ENCODE data around the gene LAMA3.

LAMA3 gene

DNA sequence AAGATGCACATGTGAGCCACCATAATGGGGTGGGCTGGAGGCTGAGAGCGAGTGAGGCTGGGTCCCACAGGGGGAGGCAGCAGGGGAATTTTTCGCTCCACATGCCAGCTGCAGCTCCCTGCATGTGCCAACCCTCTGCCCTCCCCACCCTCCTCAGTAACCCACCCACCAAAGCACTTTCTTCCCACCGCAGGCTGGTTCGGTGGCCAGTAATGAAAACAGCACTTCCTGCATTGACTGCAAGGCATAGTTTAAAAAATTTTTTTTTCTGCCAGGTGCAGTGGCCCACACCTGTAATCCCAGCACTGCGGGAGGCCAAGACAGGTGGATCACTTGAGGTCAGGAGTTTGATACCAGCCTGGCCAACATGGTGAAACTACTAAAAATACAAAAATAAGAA is 177.8 kb downstream of the LAMA3 start:
- TF ChIP-seq, protein P1, sequence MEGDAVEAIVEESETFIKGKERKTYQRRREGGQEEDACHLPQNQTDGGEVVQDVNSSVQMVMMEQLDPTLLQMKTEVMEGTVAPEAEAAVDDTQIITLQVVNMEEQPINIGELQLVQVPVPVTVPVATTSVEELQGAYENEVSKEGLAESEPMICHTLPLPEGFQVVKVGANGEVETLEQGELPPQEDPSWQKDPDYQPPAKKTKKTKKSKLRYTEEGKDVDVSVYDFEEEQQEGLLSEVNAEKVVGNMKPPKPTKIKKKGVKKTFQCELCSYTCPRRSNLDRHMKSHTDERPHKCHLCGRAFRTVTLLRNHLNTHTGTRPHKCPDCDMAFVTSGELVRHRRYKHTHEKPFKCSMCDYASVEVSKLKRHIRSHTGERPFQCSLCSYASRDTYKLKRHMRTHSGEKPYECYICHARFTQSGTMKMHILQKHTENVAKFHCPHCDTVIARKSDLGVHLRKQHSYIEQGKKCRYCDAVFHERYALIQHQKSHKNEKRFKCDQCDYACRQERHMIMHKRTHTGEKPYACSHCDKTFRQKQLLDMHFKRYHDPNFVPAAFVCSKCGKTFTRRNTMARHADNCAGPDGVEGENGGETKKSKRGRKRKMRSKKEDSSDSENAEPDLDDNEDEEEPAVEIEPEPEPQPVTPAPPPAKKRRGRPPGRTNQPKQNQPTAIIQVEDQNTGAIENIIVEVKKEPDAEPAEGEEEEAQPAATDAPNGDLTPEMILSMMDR (IDR thresholded peaks at IDR 0.05; ENCODE audit: low read depth, low read length, missing control alignments): no peak
- no peak for DNase-seq (ENCODE audit: low read depth)
- in situ Hi-C loops (cut with HindIII; ENCODE audit: low sequenced_read_pairs): no loop called here
- no peak overlapping the region for H3K4me3 ChIP-seq (ENCODE audit: low read depth, low read length)

DNA sequence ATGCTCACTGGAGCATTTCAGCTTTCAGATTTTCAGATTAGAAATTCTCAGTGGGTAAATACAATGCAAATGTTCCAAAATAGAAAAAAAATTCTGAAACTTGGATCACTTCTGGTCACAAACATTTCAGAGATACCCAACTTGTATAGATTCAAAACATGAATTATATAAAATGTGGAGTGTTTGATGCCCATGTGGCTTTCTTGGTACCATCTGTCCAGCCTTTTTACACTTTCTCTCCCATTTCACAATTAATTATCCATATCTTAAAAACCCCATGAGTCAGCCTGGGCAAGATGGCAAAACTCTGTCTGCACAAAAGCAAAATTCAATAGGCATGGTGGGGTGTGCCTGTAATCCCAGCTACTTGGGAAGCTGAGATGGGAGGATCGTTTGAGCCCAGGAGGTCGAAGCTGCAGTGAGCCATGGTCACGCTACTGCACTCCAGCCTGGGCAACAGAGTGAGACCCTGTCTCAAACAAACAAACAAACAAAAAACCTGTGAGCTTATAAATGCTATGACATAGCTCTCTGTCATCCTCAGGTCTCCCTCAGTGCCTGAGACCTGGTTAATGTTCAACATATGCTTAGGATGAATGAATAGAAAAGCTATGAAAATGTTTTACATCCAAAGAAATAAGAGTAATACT is 179.0 kb downstream of the LAMA3 start:
- no peak overlapping the region for H3K4me3 ChIP-seq (ENCODE audit: low read depth, low read length)
- in situ Hi-C loops (cut with HindIII; ENCODE audit: low sequenced_read_pairs): no loop called here
- DNase-seq (ENCODE audit: low read depth): no peak
- TF ChIP-seq, protein P1 (IDR thresholded peaks at IDR 0.05; ENCODE audit: low read depth, low read length, missing control alignments): no peak

DNA sequence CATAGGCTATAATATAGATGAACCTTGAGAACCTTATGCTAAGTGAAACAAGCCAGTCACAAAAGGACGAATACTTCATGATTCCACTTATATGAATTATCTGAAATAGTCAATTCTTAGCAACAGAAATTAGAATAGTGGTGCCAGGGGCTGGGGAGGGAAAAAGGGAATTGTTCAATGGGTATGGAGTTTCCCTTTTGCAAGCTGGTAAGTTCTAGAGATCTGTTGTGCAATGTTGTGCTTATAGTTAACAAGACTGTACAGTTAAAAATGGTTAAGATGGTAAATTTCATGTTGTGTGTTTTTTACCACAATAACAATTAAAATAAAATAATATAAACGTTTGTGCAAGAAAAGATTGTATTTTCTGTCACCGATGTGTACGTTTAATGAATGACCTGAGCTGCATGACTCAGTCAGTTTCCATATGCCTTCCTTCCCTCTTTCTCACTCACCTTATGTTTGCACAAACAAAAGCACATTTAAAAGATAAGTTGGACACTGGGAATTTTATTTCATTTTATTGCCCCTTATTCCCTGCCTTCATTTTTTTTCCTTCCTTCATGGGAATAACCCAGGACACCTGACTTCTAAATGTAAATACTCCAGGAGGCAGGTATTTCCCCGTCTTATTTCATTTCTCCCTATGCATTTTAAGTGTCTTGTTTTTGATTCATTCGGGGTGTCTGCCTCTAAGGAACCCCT is 181.6 kb downstream of the LAMA3 start:
- TF ChIP-seq, protein P1 (IDR thresholded peaks at IDR 0.05; ENCODE audit: low read depth, low read length, missing control alignments): no peak
- H3K4me3 ChIP-seq (ENCODE audit: low read depth, low read length): no peak overlapping the region
- in situ Hi-C loops (cut with HindIII; ENCODE audit: low sequenced_read_pairs): no loop called here
- no peak for DNase-seq (ENCODE audit: low read depth)

DNA sequence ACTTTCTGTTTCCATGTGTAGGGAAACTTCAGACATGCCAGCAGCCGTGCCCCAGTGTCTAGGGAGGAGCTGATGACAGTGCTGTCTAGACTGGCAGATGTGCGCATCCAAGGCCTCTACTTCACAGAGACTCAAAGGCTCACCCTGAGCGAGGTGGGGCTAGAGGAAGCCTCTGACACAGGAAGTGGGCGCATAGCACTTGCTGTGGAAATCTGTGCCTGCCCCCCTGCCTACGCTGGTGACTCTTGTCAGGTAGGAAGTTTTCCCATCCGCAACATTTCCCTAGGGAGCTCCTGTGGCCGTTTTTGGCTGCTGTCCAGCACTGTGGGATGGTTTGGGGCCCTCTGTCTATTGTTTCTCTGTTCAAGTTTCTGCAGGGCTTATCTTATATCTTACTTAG is 182.2 kb downstream of the LAMA3 start:
- no peak overlapping the region for H3K4me3 ChIP-seq (ENCODE audit: low read depth, low read length)
- in situ Hi-C loops (cut with HindIII; ENCODE audit: low sequenced_read_pairs): no loop called here
- DNase-seq (ENCODE audit: low read depth): peak; percentile 5
- TF ChIP-seq, protein P1 (IDR thresholded peaks at IDR 0.05; ENCODE audit: low read depth, low read length, missing control alignments): no peak

DNA sequence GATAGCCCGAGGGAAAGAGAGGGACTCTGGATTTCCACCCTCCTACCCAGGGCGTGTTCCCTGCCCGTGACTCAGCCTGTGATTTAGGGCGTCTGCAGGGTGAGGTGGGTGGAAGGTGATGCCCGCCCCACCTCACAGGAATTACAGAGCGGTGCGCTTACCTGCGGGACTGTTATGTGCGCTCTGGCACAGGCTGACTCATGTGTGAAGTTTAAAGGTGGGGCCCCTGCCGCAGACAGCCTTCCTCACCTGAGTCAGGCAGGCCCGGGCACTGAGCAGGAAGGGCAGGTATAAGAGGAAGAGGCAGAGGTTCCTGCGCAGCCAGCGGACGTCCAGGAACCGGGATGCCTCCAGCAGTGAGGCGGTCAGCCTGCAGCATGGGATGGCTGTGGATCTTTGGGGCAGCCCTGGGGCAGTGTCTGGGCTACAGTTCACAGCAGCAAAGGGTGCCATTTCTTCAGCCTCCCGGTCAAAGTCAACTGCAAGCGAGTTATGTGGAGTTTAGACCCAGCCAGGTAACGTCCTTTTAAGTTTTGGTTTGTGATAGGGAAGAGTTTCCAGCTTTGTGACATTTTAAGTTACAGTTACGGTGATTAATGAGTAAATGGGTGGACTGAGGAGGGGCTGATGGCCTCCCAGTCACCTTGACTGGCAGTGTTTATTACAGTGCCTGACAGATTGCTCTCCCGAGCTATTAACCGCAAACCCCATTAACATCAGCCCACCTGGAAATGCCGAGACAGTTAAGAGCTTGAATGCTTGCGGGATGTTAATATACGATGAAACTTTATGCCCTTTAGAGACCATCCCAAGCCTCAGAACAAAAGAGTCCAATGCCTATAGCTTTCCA is 183.7 kb downstream of the LAMA3 start:
- H3K4me3 ChIP-seq (ENCODE audit: low read depth, low read length): no peak overlapping the region
- TF ChIP-seq, protein P1 (IDR thresholded peaks at IDR 0.05; ENCODE audit: low read depth, low read length, missing control alignments): no peak
- DNase-seq (ENCODE audit: low read depth): no peak
- in situ Hi-C loops (cut with HindIII; ENCODE audit: low sequenced_read_pairs): no loop called here
